Neural progenitor cell (in vitro differentiated cells): ENCODE measurements around the gene ANXA2R. TPM values are rescaled to one million over a fixed set of nuclear protein-coding genes. Genes with fewer than 3 reads are reported as not detected.
A peak's percentile ranks its signal among the peaks of the same experiment; 100 is the strongest.

Experiments used
- DNase-seq: peaks from one replicate; pipeline ENCODE4 v3.0.0-alpha.2; 2016; ENCODE audit warnings: low spot score
- H2AFZ ChIP-seq: fragments of 200-600 bp; sonication (generic); replicated peaks from 2 replicates; pipeline ENCODE4 v1.6.1; 2016; ENCODE audit warnings: antibody characterized with exemption
- H3F3A ChIP-seq: fragments of 200-600 bp; sonication (generic); 2 replicates; pipeline ENCODE4 v1.6.1; 2016; ENCODE audit warnings: antibody characterized with exemption, low read depth
- H3K27ac ChIP-seq: fragments of 200-600 bp; sonication (generic); 2 replicates; pipeline ENCODE4 v1.5.1; 2016; ENCODE audit warnings: mild to moderate bottlenecking
- H3K27me3 ChIP-seq: fragments of 200-600 bp; sonication (generic); 2 replicates; pipeline ENCODE4 v1.6.1; 2016; ENCODE audit warnings: mild to moderate bottlenecking, moderate library complexity
- H3K36me3 ChIP-seq: fragments of 200-600 bp; sonication (generic); 2 replicates; pipeline ENCODE4 v1.5.1; 2016
- H3K4me1 ChIP-seq: fragments of 200-600 bp; sonication (generic); 2 replicates; pipeline ENCODE4 v1.6.1; 2016; ENCODE audit warnings: mixed run types
- H3K4me2 ChIP-seq: fragments of 200-600 bp; sonication (generic); 2 replicates; pipeline ENCODE4 v1.6.1; 2016
- H3K4me3 ChIP-seq: fragments of 200-600 bp; sonication (generic); 2 replicates; pipeline ENCODE4 v1.5.1; 2016
- H3K79me2 ChIP-seq: fragments of 200-600 bp; sonication (generic); 2 replicates; pipeline ENCODE4 v1.6.1; 2016; ENCODE audit warnings: low read depth
- H3K9ac ChIP-seq: fragments of 200-600 bp; sonication (generic); 2 replicates; pipeline ENCODE4 v1.6.1; 2016
- H3K9me3 ChIP-seq: fragments of 200-600 bp; sonication (generic); 2 replicates; pipeline ENCODE4 v1.5.1; 2016; ENCODE audit warnings: low read depth
- H4K20me1 ChIP-seq: fragments of 200-600 bp; sonication (generic); 2 replicates; pipeline ENCODE4 v1.6.1; 2016; ENCODE audit warnings: low read depth
- H3K27ac Mint-ChIP-seq: 3 replicates; pipeline ENCODE4 v1.8.0; 2021; ENCODE audit warnings: mixed read lengths
- H3K27me3 Mint-ChIP-seq: 2 replicates; pipeline ENCODE4 v1.8.0; 2022; ENCODE audit warnings: low read depth, mild to moderate bottlenecking, inconsistent platforms, moderate library complexity, mixed read lengths; ENCODE audit not compliant: insufficient read depth
- H3K36me3 Mint-ChIP-seq: 3 replicates; pipeline ENCODE4 v1.8.0; 2021; ENCODE audit warnings: mixed read lengths
- H3K4me1 Mint-ChIP-seq: 3 replicates; pipeline ENCODE4 v1.8.0; 2021; ENCODE audit warnings: mixed read lengths
- H3K4me3 Mint-ChIP-seq: 3 replicates; pipeline ENCODE4 v1.8.0; 2021; ENCODE audit warnings: mild to moderate bottlenecking, moderate library complexity, mixed read lengths
- H3K9me3 Mint-ChIP-seq: 3 replicates; pipeline ENCODE4 v1.8.0; 2020; ENCODE audit warnings: mixed read lengths
- CTCF ChIP-seq: fragments of 200-600 bp; sonication (generic); IDR thresholded peaks from 2 replicates; pipeline ENCODE4 v1.5.1; 2017; ENCODE audit warnings: antibody characterized with exemption, mild to moderate bottlenecking
- EZH2 ChIP-seq: fragments of 200-600 bp; sonication (generic); IDR thresholded peaks from 2 replicates; pipeline ENCODE4 v1.6.1; 2017; ENCODE audit warnings: antibody characterized with exemption, mild to moderate bottlenecking, moderate library complexity
- EZH2phosphoT487 ChIP-seq: fragments of 200-600 bp; sonication (generic); IDR thresholded peaks from 2 replicates; pipeline ENCODE4 v1.6.1; 2017; ENCODE audit warnings: antibody characterized with exemption
- total RNA-seq: library from RNA; depleted of rRNA; stranded (reverse); fragments of >200 nt; gene quantifications from 2 replicates; pipeline ENCODE4 v1.2.3, GENCODE V29; 2015; ENCODE audit warnings: low replicate concordance

Gene ANXA2R
- total RNA-seq, 1 donor from 2014 or later: 0.17 TPM

DNA sequence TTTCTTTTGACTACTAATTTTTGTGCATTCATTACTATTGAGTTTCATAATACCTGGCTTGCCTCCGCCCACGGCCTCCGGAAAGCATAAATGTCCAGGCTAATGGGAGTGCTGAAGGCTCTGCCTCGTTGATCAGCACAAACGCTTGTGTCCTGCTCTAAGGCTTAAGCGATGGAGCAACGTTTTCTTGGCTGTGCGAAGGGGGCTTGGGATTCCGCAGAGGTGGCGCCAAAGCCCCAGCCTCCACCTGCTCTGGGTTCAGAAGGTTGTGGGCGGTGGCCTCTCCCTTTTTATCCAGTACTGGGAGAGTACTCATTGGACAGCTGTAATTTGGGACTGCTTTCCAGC, 19.7 kb downstream of the ANXA2R start:
- H3K4me3 ChIP-seq: peak overlapping the region; percentile 16
- no peak overlapping the region for H3K27ac ChIP-seq
- H3K4me1 Mint-ChIP-seq: peaks cover 28% of the 10 kb centered on the region
- H3K4me3 Mint-ChIP-seq: peak overlapping the region; percentile 91
- H3K4me1 ChIP-seq: peaks cover 18% of the 10 kb centered on the region
- DNase-seq: peak; percentile 70
- no peaks in the 10 kb centered on the region for H3K9me3 Mint-ChIP-seq
- no peak overlapping the region for H3K9ac ChIP-seq
- TF ChIP-seq EZH2 (no peak), EZH2phosphoT487 (peak; percentile 2), CTCF (no peak)
- H3K27me3 ChIP-seq: peaks cover 99% of the 10 kb centered on the region
- H4K20me1 ChIP-seq: peaks cover 58% of the 10 kb centered on the region
- no peak overlapping the region for H3K27ac Mint-ChIP-seq
- H3K4me2 ChIP-seq: peak overlapping the region; percentile 75
- no peaks in the 10 kb centered on the region for H3K79me2 ChIP-seq
- H2AFZ ChIP-seq: no peak overlapping the region
- H3K9me3 ChIP-seq: no peaks in the 10 kb centered on the region
- peaks cover 68% of the 10 kb centered on the region for H3K27me3 Mint-ChIP-seq
- no peaks in the 10 kb centered on the region for H3K36me3 Mint-ChIP-seq
- peaks cover 29% of the 10 kb centered on the region for H3F3A ChIP-seq
- H3K36me3 ChIP-seq: no peaks in the 10 kb centered on the region

DNA sequence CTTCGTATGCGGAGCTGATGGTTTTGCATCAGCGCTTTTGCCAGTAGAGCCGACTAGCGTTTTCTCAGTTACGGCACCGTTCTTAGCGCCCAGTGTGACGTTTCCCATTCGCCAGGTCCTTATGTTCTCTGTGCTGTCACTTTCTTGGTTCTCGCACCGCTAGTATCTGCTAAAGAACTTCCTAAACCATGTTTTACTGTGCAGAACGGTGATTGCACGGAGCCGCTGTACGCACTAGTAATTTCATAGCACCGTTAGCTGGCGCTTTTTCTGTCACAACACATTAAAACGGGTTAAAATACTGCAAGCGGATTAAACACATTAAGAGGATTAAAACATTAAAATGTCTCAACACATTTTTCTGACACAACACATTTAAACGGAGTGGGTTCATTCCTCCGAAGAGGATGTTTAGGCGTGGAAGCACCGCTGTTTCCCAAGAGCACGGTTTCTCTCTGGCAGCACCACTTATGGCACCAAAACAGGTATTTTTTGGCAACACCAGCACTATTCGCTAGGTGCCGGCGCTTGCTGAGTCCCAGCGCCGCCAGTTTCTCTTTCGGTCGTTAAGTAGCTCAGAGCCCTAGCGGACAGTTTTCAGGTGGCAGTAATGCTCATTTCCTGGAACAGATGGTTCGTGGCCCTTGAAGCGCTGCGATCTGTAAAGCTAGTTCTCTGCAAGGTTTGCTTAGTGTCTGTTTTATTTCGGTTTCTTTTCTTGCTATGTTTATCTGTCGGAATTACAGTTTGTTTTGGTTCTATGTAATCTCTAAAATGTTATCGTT, 20.3 kb downstream of the ANXA2R start:
- Histone ChIP-seq H3K27ac (no peak overlapping the region), H3K4me1 (peaks cover 18% of the 10 kb centered on the region), H3K9me3 (no peaks in the 10 kb centered on the region), H3K9ac (no peak overlapping the region), H2AFZ (no peak overlapping the region), H3K36me3 (no peaks in the 10 kb centered on the region), H3K79me2 (no peaks in the 10 kb centered on the region), H3K4me2 (peak overlapping the region; percentile 75), H3F3A (peaks cover 29% of the 10 kb centered on the region), H4K20me1 (peaks cover 55% of the 10 kb centered on the region), H3K27me3 (peaks cover 99% of the 10 kb centered on the region), H3K4me3 (peak overlapping the region; percentile 52)
- peak; percentile 89 for DNase-seq
- no peak overlapping the region for H3K27ac Mint-ChIP-seq
- H3K4me1 Mint-ChIP-seq: peaks cover 28% of the 10 kb centered on the region
- no peaks in the 10 kb centered on the region for H3K36me3 Mint-ChIP-seq
- H3K27me3 Mint-ChIP-seq: peaks cover 63% of the 10 kb centered on the region
- H3K4me3 Mint-ChIP-seq: peak overlapping the region; percentile 91
- H3K9me3 Mint-ChIP-seq: no peaks in the 10 kb centered on the region
- TF ChIP-seq EZH2 (peak; percentile 78), CTCF (peak; percentile 58), EZH2phosphoT487 (peak; percentile 88)

- H3K27me3 Mint-ChIP-seq: peaks cover 59% of the 10 kb centered on the region
- H3K4me3 Mint-ChIP-seq: peak overlapping the region; percentile 91
- peaks cover 28% of the 10 kb centered on the region for H3K4me1 Mint-ChIP-seq
- peaks cover 18% of the 10 kb centered on the region for H3K4me1 ChIP-seq
- H2AFZ ChIP-seq: no peak overlapping the region
- peaks cover 99% of the 10 kb centered on the region for H3K27me3 ChIP-seq
- TF ChIP-seq CTCF (no peak), EZH2phosphoT487 (no peak), EZH2 (no peak)
- peaks cover 51% of the 10 kb centered on the region for H4K20me1 ChIP-seq
- no peak overlapping the region for H3K27ac Mint-ChIP-seq
- H3K9ac ChIP-seq: no peak overlapping the region
- no peaks in the 10 kb centered on the region for H3K79me2 ChIP-seq
- peak overlapping the region; percentile 52 for H3K4me3 ChIP-seq
- peaks cover 29% of the 10 kb centered on the region for H3F3A ChIP-seq
- no peak overlapping the region for H3K27ac ChIP-seq
- no peaks in the 10 kb centered on the region for H3K9me3 Mint-ChIP-seq
- peak overlapping the region; percentile 75 for H3K4me2 ChIP-seq
- no peaks in the 10 kb centered on the region for H3K9me3 ChIP-seq
- H3K36me3 Mint-ChIP-seq: no peaks in the 10 kb centered on the region
- H3K36me3 ChIP-seq: no peaks in the 10 kb centered on the region
- DNase-seq: no peak
Measured at GRCh38 chr5:43019291-43019613, 20.9 kb downstream of the ANXA2R start.
